ENCODE measurements around the gene DNAJC8. TPM values are rescaled to one million over a fixed set of nuclear protein-coding genes. Genes with fewer than 3 reads are reported as not detected.
A peak's percentile ranks its signal among the peaks of the same experiment; 100 is the strongest.

The DNAJC8 gene
- total and polyA plus RNA-seq, 2 experiments from 2014 or later: 72.3 to 137 TPM

- H3K27me3 ChIP-seq: no peaks in the 10 kb centered on the region
- TF ChIP-seq CTCF (IDR thresholded peaks at IDR 0.05; ENCODE audit: low read depth, low read length): no peak
- H3K27ac ChIP-seq: no peak overlapping the region
- no peaks in the 10 kb centered on the region for H3K4me1 ChIP-seq (ENCODE audit: low read depth)
- peaks cover 33% of the 10 kb centered on the region for H3K36me3 ChIP-seq
- no peak overlapping the region for H3K4me3 ChIP-seq
- no peak for DNase-seq (ENCODE audit: low read depth in 1 of 2, low spot score in 1 of 2)
- H3K9me3 ChIP-seq (ENCODE audit: low read depth): no peaks in the 10 kb centered on the region
These were observed 45.9 kb upstream of the DNAJC8 start for GRCh38 chr1:28278763-28279162.

- no peak for DNase-seq (ENCODE audit: low read depth in 1 of 2, low spot score in 1 of 2)
- Histone ChIP-seq H3K27ac (peak overlapping the region; percentile 72), H3K4me3 (no peak overlapping the region), H3K27me3 (no peaks in the 10 kb centered on the region), H3K9me3 (ENCODE audit: low read depth) (no peaks in the 10 kb centered on the region), H3K4me1 (ENCODE audit: low read depth) (peaks cover 6% of the 10 kb centered on the region), H3K36me3 (peaks cover 21% of the 10 kb centered on the region)
- no peak for TF ChIP-seq CTCF (IDR thresholded peaks at IDR 0.05; ENCODE audit: low read depth, low read length)
These were observed 40.5 kb upstream of the DNAJC8 start for GRCh38 chr1:28273216-28273860.

DNA sequence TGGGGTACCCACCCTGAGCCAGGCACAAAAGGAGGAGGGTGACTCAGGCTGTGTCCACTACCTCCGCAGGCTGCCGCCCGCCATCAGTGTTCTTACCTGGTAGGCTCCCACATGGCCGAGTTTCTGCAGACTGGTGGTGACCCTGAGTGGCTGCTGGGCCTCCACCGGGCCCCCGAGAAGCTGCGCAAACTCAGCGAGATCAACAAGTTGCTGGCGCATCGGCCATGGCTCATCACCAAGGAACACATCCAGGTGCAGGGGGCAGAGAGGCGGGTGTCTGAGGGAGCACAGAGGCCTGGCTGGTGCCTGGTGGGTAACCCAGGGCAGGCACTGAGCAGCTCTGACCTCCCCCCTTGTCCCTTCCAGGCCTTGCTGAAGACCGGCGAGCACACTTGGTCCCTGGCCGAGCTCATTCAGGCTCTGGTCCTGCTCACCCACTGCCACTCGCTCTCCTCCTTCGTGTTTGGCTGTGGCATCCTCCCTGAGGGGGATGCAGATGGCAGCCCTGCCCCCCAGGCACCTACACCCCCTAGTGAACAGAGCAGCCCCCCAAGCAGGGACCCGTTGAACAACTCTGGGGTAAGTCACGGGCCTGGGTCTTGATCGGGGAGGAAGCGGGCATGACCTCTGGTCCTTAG lies 39.5 kb upstream of the DNAJC8 start:
- DNase-seq (ENCODE audit: low read depth in 1 of 2, low spot score in 1 of 2): no peak
- Histone ChIP-seq H3K4me1 (ENCODE audit: low read depth) (peaks cover 6% of the 10 kb centered on the region), H3K27ac (no peak overlapping the region), H3K27me3 (no peaks in the 10 kb centered on the region), H3K9me3 (ENCODE audit: low read depth) (no peaks in the 10 kb centered on the region), H3K36me3 (peaks cover 18% of the 10 kb centered on the region), H3K4me3 (no peak overlapping the region)
- no peak for TF ChIP-seq CTCF (IDR thresholded peaks at IDR 0.05; ENCODE audit: low read depth, low read length)

- Histone ChIP-seq H3K9me3 (ENCODE audit: low read depth) (no peaks in the 10 kb centered on the region), H3K27me3 (no peaks in the 10 kb centered on the region), H3K4me1 (ENCODE audit: low read depth) (peaks cover 11% of the 10 kb centered on the region), H3K36me3 (peaks cover 9% of the 10 kb centered on the region), H3K27ac (no peak overlapping the region), H3K4me3 (no peak overlapping the region)
- TF ChIP-seq CTCF (IDR thresholded peaks at IDR 0.05; ENCODE audit: low read depth, low read length): no peak
- no peak for DNase-seq (ENCODE audit: low read depth in 1 of 2, low spot score in 1 of 2)
These were observed 36.7 kb upstream of the DNAJC8 start for GRCh38 chr1:28269529-28269928.

- no peak overlapping the region for H3K27ac ChIP-seq
- no peak for TF ChIP-seq CTCF (IDR thresholded peaks at IDR 0.05; ENCODE audit: low read depth, low read length)
- peaks cover 11% of the 10 kb centered on the region for H3K4me1 ChIP-seq (ENCODE audit: low read depth)
- H3K4me3 ChIP-seq: no peak overlapping the region
- peaks cover 6% of the 10 kb centered on the region for H3K36me3 ChIP-seq
- H3K27me3 ChIP-seq: no peaks in the 10 kb centered on the region
- H3K9me3 ChIP-seq (ENCODE audit: low read depth): no peaks in the 10 kb centered on the region
- DNase-seq (ENCODE audit: low read depth in 1 of 2, low spot score in 1 of 2): no peak
These were observed 34.8 kb upstream of the DNAJC8 start for GRCh38 chr1:28267633-28268032.
